ENCODE data around the gene ZMYND8.

- TF ChIP-seq CTCF (conservative IDR thresholded peaks at IDR 0.05) (no peak), ZFX (IDR thresholded peaks at IDR 0.05) (no peak; the same call in 1 of the 2 replicates)
Measured at GRCh38 chr20:47318027-47318585, 38.4 kb downstream of the ZMYND8 start.
